ENCODE results near the gene CTTN.
"Not testable (repeated sequence)": the region's sequence is repeated elsewhere in the genome, so short reads cannot be mapped to it uniquely, and the experiment has no call there.

CTTN gene

DNA sequence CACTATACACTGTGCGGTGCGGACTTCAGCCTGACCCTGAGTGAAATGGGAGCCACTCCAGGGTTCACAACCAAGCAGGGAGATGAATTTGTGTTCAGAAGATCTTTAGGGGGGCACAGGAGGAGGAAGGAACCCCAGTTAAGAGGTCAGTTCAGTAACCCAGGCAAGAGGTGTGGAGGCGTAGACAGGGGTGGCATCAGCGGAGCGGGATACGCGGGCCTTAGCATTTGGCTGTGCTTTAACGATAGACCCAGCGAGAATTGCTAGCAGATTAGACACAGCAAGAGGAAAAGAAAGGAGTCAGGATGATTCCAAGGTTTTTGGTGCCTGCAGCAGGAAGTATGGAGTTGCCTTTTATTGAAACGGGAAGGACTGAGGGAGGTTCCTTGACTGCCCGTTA, 46.8 kb downstream of the CTTN start:
- no peak overlapping the region for H3K4me3 ChIP-seq (ENCODE audit: low read depth, low read length)
- TF ChIP-seq CTCF (IDR thresholded peaks at IDR 0.05; ENCODE audit: low read depth, low read length), result no peak

DNA sequence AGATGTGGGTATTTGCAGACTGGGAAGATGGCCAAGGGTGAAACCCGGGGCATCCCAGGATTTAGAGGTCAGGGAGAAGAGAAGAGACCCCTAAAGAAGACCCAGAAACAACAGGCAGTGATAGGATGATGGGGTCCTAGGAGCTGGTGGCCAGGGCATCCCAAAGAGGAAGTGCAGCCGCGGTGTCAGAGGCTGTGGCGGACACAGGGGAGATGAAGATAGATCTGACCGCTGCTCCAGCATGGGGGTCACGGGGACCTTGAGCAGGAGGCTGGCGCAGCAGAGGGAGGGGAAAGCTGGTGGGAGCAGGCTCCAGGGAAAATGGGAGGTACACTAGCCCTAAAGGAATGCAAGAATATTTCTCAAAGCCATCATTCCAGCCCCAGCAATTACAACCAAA, 47.3 kb downstream of the CTTN start:
- TF ChIP-seq CTCF (IDR thresholded peaks at IDR 0.05; ENCODE audit: low read depth, low read length), result no peak
- H3K4me3 ChIP-seq (ENCODE audit: low read depth, low read length), result no peak overlapping the region

- no peak overlapping the region for H3K4me3 ChIP-seq (ENCODE audit: low read depth, low read length)
- TF ChIP-seq CTCF (IDR thresholded peaks at IDR 0.05; ENCODE audit: low read depth, low read length), result peak; percentile 46
Measured at GRCh38 chr11:70448983-70449567, 50.7 kb downstream of the CTTN start.

DNA sequence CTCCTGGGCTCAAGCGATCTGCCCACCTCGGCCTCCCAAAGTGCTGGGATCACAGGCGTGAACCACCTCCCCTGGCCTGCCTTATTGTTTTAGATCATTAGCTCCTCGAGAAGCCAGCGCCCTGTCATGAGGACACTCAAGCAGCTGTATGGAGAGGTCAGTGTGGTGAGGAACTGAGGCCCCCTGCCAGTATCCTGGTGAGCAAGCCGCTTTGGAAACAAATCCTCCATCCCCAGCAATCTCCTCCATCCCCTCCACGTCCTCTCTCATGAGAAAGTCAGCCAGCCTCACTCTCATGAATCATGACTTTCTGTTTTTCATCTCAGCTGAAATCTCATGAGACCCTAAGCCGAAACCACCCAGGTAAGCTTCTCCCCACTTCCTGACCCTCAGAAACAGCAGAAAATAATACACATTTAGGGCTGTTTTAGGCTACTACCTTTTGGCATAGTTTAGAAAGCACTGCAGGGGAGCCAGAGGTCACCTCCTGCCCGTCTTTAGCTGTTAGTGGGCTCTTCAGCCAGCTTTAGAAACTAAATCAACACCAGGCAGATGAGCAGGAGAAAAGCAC, 56.0 kb downstream of the CTTN start:
- no peak for TF ChIP-seq CTCF (IDR thresholded peaks at IDR 0.05; ENCODE audit: low read depth, low read length)
- H3K4me3 ChIP-seq (ENCODE audit: low read depth, low read length), result no peak overlapping the region

- H3K4me3 ChIP-seq (ENCODE audit: low read depth, low read length), result not testable (repeated sequence)
Measured at GRCh38 chr11:70454811-70455210, 56.5 kb downstream of the CTTN start.

DNA sequence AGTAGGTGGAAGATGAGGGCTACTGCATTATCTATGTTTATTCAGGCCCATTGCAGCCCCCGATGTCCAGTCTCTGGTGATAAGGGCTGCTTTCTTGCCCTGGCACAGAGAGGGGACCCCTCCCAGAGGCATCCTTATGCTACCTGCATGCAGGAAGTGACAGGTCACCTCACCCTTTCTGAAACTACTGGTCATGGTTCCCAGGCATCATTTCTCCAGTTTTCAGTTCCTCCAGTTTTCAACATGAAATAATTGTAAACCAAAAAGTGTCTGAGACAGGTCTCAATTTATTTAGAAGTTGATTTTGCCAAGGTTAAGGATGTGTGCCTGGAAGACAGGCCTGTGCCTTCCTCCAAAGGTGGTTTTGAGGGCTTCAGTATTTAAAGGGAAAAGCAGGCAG, 57.0 kb downstream of the CTTN start:
- H3K4me3 ChIP-seq (ENCODE audit: low read depth, low read length), result no peak overlapping the region
- TF ChIP-seq CTCF (IDR thresholded peaks at IDR 0.05; ENCODE audit: low read depth, low read length), result no peak

DNA sequence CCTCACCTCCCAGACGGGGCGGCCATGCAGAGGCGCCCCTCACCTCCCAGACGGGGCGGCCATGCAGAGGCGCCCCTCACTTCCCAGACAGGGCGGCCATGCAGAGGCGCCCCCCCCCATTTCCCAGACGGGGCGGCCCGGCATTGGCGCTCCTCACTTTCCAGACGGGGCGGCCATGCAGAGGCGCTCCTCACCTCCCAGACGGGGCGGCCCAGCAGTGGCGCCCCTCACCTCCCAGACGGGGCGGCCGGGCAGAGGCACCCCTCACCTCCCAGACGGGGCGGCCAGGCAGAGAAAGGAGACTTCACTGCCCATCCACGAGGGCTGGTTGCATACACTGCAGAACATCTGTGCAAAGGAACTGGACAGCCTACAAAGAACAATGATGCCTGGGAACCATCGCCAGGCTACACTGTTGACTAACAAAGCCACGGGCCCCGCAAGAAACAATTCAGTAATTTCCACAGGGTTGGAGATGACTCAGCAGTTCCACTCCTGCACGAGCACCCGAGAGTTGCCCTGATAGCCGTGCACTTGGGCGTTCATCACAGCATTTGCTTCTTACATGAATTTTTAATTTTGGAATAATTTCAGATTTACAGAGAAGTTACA, 58.7 kb downstream of the CTTN start:
- TF ChIP-seq CTCF (IDR thresholded peaks at IDR 0.05; ENCODE audit: low read depth, low read length), result no peak
- no peak overlapping the region for H3K4me3 ChIP-seq (ENCODE audit: low read depth, low read length)

Measured in WI38 (cell line).